ENCODE data around the gene RAB3C. TPM values are rescaled to one million over a fixed set of nuclear protein-coding genes. Genes with fewer than 3 reads are reported as not detected.
"Not testable (repeated sequence)": the region's sequence is repeated elsewhere in the genome, so short reads cannot be mapped to it uniquely, and the experiment has no call there.

RAB3C gene
- total RNA-seq, 4 donors from 2014 or later: 1.1 to 2.7 (median 1.2) TPM; not detected in 1

DNA sequence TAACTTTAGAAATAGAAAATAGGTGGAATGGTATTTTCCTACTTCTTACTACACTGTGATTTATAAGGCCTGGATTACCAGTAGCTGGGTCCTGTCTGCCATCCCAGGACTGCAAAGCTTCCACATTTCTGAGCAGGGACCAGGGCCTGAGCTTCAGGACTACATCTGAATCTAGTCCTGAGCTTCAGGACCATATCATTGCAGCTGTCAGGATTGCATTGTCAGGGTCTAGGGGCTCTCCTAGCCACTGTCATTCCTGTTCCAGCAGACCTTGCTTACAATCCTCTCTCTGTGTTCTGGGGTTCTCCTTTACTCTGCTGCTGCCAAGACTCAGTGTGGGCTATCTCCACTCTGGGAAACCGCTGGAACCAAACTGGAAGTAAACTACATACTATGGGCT, 16.3 kb downstream of the RAB3C start:
- Histone ChIP-seq H3K4me3 (no peak overlapping the region), H3K9me3 (no peaks in the 10 kb centered on the region), H3K4me1 (no peaks in the 10 kb centered on the region), H3K27me3 (no peaks in the 10 kb centered on the region), H3K27ac (no peak overlapping the region), H3K36me3 (no peaks in the 10 kb centered on the region)
- no peak for TF ChIP-seq POLR2A (IDR thresholded peaks at IDR 0.05)
- TF ChIP-seq, protein P1, sequence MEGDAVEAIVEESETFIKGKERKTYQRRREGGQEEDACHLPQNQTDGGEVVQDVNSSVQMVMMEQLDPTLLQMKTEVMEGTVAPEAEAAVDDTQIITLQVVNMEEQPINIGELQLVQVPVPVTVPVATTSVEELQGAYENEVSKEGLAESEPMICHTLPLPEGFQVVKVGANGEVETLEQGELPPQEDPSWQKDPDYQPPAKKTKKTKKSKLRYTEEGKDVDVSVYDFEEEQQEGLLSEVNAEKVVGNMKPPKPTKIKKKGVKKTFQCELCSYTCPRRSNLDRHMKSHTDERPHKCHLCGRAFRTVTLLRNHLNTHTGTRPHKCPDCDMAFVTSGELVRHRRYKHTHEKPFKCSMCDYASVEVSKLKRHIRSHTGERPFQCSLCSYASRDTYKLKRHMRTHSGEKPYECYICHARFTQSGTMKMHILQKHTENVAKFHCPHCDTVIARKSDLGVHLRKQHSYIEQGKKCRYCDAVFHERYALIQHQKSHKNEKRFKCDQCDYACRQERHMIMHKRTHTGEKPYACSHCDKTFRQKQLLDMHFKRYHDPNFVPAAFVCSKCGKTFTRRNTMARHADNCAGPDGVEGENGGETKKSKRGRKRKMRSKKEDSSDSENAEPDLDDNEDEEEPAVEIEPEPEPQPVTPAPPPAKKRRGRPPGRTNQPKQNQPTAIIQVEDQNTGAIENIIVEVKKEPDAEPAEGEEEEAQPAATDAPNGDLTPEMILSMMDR (IDR thresholded peaks at IDR 0.05): no peak
- no peak for DNase-seq

DNA sequence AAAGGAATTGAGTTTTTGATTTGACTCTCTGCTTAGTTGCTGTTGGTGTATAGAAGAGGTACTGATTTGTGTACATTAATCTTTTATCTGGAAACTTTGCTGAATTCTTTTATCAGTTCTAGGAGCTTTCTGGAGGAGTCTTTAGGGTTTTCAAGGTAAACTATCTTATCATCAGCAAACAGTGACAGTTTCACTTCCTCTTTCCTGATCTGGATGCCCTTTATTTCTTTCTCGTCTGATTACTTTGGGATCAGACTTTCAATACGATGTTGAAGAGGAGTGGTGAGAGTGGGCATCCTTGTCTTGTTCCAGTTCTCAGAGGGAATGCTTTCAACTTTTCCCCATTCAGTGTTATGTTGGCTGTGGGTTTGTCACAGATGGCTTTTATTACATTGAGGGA, 17.7 kb downstream of the RAB3C start:
- not testable (repeated sequence) for H3K36me3 ChIP-seq, H3K4me1 ChIP-seq, H3K9me3 ChIP-seq, H3K27me3 ChIP-seq, H3K27ac ChIP-seq, DNase-seq, H3K4me3 ChIP-seq

DNA sequence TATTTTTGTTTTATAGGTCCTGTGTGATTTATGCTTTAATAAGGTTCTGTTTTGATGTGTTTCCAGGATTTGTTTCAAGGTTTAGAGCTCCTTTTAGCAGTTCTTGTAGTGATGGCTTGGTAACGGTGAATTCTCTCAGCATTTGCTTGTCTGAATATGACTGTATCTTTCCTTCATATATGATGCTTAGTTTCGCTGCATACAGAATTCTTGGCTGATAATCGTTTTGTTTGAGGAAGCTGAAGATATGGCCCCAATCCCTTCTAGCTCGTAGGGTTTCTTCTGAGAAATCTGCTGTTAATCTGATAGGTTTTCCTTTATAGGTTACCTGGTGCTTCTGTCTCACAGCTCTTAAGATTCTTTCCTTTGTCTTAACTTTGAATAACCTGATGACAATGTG, 20.0 kb downstream of the RAB3C start:
- not testable (repeated sequence) for H3K9me3 ChIP-seq, H3K27ac ChIP-seq, H3K4me1 ChIP-seq, H3K36me3 ChIP-seq, H3K4me3 ChIP-seq, DNase-seq, H3K27me3 ChIP-seq

DNA sequence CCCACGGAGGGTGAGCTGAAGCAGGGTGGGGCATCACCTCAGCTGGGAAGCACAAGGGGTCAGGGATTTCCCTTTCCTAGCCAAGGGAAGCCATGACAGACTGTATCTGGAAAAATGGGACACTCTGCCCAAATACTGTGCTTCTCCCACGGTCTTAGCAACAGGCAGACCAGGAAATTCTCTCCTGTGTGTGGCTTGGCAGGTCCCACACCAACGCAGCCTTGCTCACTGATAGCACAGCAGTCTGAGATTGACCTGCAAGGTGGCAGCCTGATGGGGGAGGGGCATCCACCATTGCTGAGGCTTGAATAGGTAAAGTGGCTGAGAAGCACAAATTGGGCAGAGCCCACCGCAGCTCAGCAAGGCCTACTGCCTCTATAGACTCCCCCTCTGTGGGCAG, 23.2 kb downstream of the RAB3C start:
- DNase-seq: no peak

DNA sequence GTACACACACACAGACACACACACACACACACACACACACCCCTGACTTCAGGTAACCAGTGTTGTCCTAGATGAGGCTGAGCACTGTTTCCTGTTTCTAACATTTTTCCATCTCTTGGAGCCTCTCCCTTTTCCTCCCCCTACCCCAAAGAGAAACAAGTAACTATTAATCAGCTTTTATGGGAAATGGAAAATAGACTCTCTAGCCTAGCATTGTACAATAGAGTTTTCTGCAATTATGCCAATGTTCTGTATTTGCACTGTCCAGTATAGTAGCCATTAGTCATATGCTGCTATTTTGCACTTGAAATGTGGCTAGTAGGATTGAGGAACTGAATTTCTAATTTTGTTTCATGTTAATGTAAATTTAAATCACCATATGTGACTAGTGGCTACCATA, 33.1 kb downstream of the RAB3C start:
- Histone ChIP-seq H3K4me3 (no peak overlapping the region), H3K27ac (no peak overlapping the region), H3K36me3 (no peaks in the 10 kb centered on the region), H3K9me3 (no peaks in the 10 kb centered on the region), H3K4me1 (no peaks in the 10 kb centered on the region), H3K27me3 (no peaks in the 10 kb centered on the region)
- DNase-seq: no peak
- TF ChIP-seq, protein P1 (IDR thresholded peaks at IDR 0.05): no peak
- TF ChIP-seq POLR2A (IDR thresholded peaks at IDR 0.05): no peak

More for the DNA sequence above, 23.2 kb downstream of the RAB3C start:
- H3K27me3 ChIP-seq: no peaks in the 10 kb centered on the region
- no peak overlapping the region for H3K27ac ChIP-seq
- H3K4me1 ChIP-seq: no peaks in the 10 kb centered on the region
- TF ChIP-seq, protein P1 (IDR thresholded peaks at IDR 0.05): no peak
- TF ChIP-seq POLR2A (IDR thresholded peaks at IDR 0.05): no peak
- no peak overlapping the region for H3K4me3 ChIP-seq
- no peaks in the 10 kb centered on the region for H3K9me3 ChIP-seq
- H3K36me3 ChIP-seq: no peaks in the 10 kb centered on the region

DNA sequence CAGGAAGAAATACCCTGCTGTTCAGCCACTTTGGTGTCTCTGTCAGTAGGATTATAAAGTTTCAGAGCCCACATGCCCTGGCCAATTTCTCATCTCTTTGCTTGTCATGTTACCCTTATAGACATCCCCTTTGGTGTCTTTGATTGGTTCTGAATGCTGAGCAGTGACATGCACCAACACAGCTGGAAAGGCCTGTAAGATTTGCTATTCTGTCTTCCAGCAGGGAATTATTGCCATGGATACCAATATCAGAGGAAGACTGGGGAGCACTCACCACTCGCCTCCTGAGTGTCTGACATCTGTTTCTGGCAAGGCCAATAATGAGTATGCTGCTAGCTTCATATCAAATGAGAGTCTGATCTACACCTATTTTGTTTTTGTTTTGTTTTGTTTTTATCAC, 34.4 kb downstream of the RAB3C start:
- Histone ChIP-seq H3K27ac (no peak overlapping the region), H3K27me3 (no peaks in the 10 kb centered on the region), H3K4me3 (no peak overlapping the region), H3K4me1 (no peaks in the 10 kb centered on the region), H3K36me3 (no peaks in the 10 kb centered on the region), H3K9me3 (no peaks in the 10 kb centered on the region)
- no peak for DNase-seq
- TF ChIP-seq, protein P1 (IDR thresholded peaks at IDR 0.05): no peak
- no peak for TF ChIP-seq POLR2A (IDR thresholded peaks at IDR 0.05)

DNA sequence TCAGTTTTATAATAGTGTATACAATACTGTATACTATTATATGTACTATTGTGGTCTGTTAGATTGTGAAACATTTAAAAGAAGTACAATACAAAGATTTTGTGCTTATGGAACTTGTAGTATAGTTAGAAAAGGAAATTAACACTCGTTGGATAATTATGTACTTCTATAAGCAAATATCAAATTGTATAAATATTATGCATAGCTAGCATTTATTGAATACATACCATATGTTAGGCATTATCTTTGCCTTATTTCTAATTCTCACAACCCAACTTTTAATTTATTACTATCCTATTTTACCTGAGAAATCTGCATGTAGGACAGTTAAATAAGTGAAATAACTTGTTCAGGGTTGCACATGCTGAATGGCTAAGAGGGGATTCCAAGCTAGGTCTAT, 37.5 kb downstream of the RAB3C start:
- Histone ChIP-seq H3K27ac (no peak overlapping the region), H3K9me3 (no peaks in the 10 kb centered on the region), H3K4me3 (no peak overlapping the region), H3K27me3 (no peaks in the 10 kb centered on the region), H3K36me3 (no peaks in the 10 kb centered on the region), H3K4me1 (no peaks in the 10 kb centered on the region)
- no peak for DNase-seq
- TF ChIP-seq POLR2A (IDR thresholded peaks at IDR 0.05): no peak
- TF ChIP-seq, protein P1 (IDR thresholded peaks at IDR 0.05): no peak

Measured in Peyer's patch (tissue), 4 donors.